ENCODE measurements around the gene ZNF423. TPM values are rescaled to one million over a fixed set of nuclear protein-coding genes. Genes with fewer than 3 reads are reported as not detected.
A peak's percentile ranks its signal among the peaks of the same experiment; 100 is the strongest.

ZNF423 gene
- polyA plus RNA-seq, 1 experiment = 0.11 TPM

GRCh38 chr16:49556606-49557446 is 299.1 kb downstream of the ZNF423 start:
- Histone ChIP-seq H3K4me3 (ENCODE audit: low read depth, low read length) (no peak overlapping the region), H3K27ac (ENCODE audit: low read depth, low read length) (no peak overlapping the region), H3K9me3 (ENCODE audit: control insufficient read depth, insufficient read depth, low read length) (no peaks in the 10 kb centered on the region; the same call in 1 of the 2 replicates), H3K27me3 (ENCODE audit: control insufficient read depth, insufficient read depth, low read length) (peaks cover 6% of the 10 kb centered on the region)
- DNase-seq (ENCODE audit: low read depth, low spot score) = no peak
- TF ChIP-seq CTCF (IDR thresholded peaks at IDR 0.05; ENCODE audit: low read depth, low read length) = peak; percentile 52
- ChIA-PET POLR2A (no interaction called here), CTCF (interaction anchor here (0.6 to 1.0 kb wide), 8 partner anchors 10 to 398 kb away, joined by 3 to 4 read pairs (median 3); no protein-coding TSS in a partner anchor)

- no peak for DNase-seq (ENCODE audit: low read depth, low spot score)
- H3K27me3 ChIP-seq (ENCODE audit: control insufficient read depth, insufficient read depth, low read length) = peaks cover 6% of the 10 kb centered on the region
- ChIA-PET CTCF (interaction anchor here (0.6 to 1.0 kb wide), 5 partner anchors 9 to 399 kb away, joined by 3 to 4 read pairs (median 3); no protein-coding TSS in a partner anchor), POLR2A (no interaction called here)
- no peaks in the 10 kb centered on the region; the same call in 1 of the 2 replicates for H3K9me3 ChIP-seq (ENCODE audit: control insufficient read depth, insufficient read depth, low read length)
- TF ChIP-seq CTCF (IDR thresholded peaks at IDR 0.05; ENCODE audit: low read depth, low read length) = no peak
- no peak overlapping the region for H3K4me3 ChIP-seq (ENCODE audit: low read depth, low read length)
- no peak overlapping the region for H3K27ac ChIP-seq (ENCODE audit: low read depth, low read length)
Observed at GRCh38 chr16:49556249-49556605, 299.7 kb downstream of the ZNF423 start.

GRCh38 chr16:49554681-49555080 is 301.2 kb downstream of the ZNF423 start:
- CTCF ChIA-PET = no interaction called here
- no peak for DNase-seq (ENCODE audit: low read depth, low spot score)
- Histone ChIP-seq H3K4me3 (ENCODE audit: low read depth, low read length) (no peak overlapping the region), H3K9me3 (ENCODE audit: control insufficient read depth, insufficient read depth, low read length) (no peaks in the 10 kb centered on the region; the same call in 1 of the 2 replicates), H3K27me3 (ENCODE audit: control insufficient read depth, insufficient read depth, low read length) (peaks cover 6% of the 10 kb centered on the region), H3K27ac (ENCODE audit: low read depth, low read length) (no peak overlapping the region)
- no peak for TF ChIP-seq CTCF (IDR thresholded peaks at IDR 0.05; ENCODE audit: low read depth, low read length)
- POLR2A ChIA-PET = no interaction called here

- POLR2A ChIA-PET = no interaction called here
- Histone ChIP-seq H3K9me3 (ENCODE audit: control insufficient read depth, insufficient read depth, low read length) (no peaks in the 10 kb centered on the region; the same call in 1 of the 2 replicates), H3K27ac (ENCODE audit: low read depth, low read length) (no peak overlapping the region), H3K27me3 (ENCODE audit: control insufficient read depth, insufficient read depth, low read length) (peaks cover 8% of the 10 kb centered on the region), H3K4me3 (ENCODE audit: low read depth, low read length) (no peak overlapping the region)
- no peak for DNase-seq (ENCODE audit: low read depth, low spot score)
- CTCF ChIA-PET = no interaction called here
- no peak for TF ChIP-seq CTCF (IDR thresholded peaks at IDR 0.05; ENCODE audit: low read depth, low read length)
Observed at GRCh38 chr16:49552313-49552928, 303.5 kb downstream of the ZNF423 start.

GRCh38 chr16:49550666-49551065 is 305.2 kb downstream of the ZNF423 start:
- DNase-seq (ENCODE audit: low read depth, low spot score) = no peak
- ChIA-PET POLR2A (no interaction called here), CTCF (no interaction called here)
- peaks cover 8% of the 10 kb centered on the region for H3K27me3 ChIP-seq (ENCODE audit: control insufficient read depth, insufficient read depth, low read length)
- H3K4me3 ChIP-seq (ENCODE audit: low read depth, low read length) = no peak overlapping the region
- H3K27ac ChIP-seq (ENCODE audit: low read depth, low read length) = no peak overlapping the region
- H3K9me3 ChIP-seq (ENCODE audit: control insufficient read depth, insufficient read depth, low read length) = no peaks in the 10 kb centered on the region
- TF ChIP-seq CTCF (IDR thresholded peaks at IDR 0.05; ENCODE audit: low read depth, low read length) = no peak
